Left colon (tissue), 2 donors: ENCODE data around the gene SPAG9. TPM values are rescaled to one million over a fixed set of nuclear protein-coding genes. Genes with fewer than 3 reads are reported as not detected.
A peak's percentile ranks its signal among the peaks of the same experiment; 100 is the strongest.
"Not testable (repeated sequence)": the region's sequence is repeated elsewhere in the genome, so short reads cannot be mapped to it uniquely, and the experiment has no call there.

Experiments
- ATAC-seq: fragments of 200-7000 bp; cut with Tn5 transposase; one replicate; pipeline ENCODE4 v1.9.1; 2020; ENCODE audit warnings: mild to moderate bottlenecking, moderate library complexity
- DNase-seq, 2 donors: peaks; one replicate each; pipeline ENCODE4 v3.0.0-alpha.2; 2020
- intact Hi-C, 2 donors: fragments of 100-400 bp; cut with DNase I in 1 of 2; cut with micrococcal nuclease in 1 of 2; formaldehyde crosslinking; loops; one replicate each; pipeline versions ENCODE4 v1.11.2 to v1.14.0; 2022; cut with DNase I, micrococcal nuclease
- total RNA-seq, 2 donors: library from RNA; stranded (reverse); fragmentation: NEBNext Ultra II Directional; extraction: Animal tissue kit (Norgen Biotek cat#: 25700); gene quantifications; one replicate each; pipeline ENCODE4 v1.2.1, GENCODE V29; 2021
- donor health status: DM: no; HTN: no; CAD: no.
- donor health status: DM: yes; HTN: yes; CAD: no.

Gene SPAG9
- total RNA-seq, 2 donors from 2014 or later, result 61.9 to 84.6 TPM

DNA sequence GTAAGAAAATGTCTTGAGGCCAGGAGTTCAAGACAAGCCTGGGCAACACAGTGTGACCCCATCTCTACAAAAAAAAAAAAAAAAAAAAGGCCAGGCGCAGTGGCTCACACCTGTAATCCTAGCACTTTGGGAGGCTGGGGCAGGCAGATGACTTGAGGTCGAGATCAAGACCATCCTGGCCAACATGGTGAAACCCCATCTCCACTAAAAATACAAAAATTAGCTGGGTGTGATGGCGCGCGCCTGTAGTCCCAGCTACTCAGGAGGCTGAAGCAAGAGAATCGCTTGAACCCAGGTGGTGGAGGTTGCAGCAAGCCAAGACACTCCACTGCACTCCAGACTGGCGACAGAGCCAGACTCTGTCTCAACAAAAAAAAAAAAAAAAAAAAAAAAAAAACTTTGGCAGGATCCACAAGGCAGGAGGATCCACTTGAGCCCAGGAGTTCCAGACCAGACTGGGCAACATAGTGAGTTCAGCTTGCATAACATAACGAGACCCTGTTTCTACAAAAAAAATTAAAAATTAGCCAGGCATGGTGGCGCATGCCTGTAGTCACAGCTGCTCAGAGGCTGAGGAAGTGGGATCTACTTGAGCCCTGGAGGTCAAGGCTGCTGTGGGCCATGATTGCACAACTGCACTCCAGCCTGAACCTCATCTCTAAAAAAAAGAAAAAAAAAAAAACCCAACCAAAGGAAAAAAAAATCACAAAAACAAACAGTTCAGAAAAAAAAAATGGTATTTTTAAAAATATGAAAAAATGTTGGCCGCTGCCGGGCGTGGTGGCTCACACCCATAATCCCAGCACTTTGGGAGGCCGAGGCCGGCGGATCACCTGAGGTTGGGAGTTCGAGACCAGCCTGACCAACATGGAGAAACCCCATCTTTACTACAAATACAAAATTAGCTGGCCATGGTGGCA, 8.1 kb downstream of the SPAG9 start:
- ATAC-seq, result peak; percentile 21
- DNase-seq, intact Hi-C loops: not testable (repeated sequence)

DNA sequence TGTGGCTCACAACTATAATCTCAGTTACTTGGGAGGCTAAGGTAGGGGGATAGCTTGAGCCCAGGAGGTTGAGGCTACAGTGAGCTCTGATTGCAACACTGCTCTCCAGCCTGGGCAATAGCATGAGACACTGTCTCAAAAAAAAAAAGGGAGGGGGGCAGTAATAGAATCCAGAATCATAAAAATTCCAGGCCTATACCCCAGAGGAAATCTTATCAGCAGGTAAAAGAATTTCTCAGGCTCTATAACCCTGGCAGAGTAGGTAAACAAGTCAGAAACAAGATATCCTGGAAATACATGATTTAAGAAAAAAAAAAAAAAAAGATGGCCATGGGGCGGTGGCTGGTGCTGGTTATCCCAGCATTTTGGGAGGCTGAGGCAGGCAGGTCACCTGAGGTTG, 12.9 kb downstream of the SPAG9 start:
- intact Hi-C loops, result no loop called here
- ATAC-seq (peak; percentile 27), DNase-seq (no peak)

GRCh38 chr17:51103451-51103850, 17.2 kb downstream of the SPAG9 start:
- intact Hi-C loops, result no loop called here
- no peak for ATAC-seq

DNA sequence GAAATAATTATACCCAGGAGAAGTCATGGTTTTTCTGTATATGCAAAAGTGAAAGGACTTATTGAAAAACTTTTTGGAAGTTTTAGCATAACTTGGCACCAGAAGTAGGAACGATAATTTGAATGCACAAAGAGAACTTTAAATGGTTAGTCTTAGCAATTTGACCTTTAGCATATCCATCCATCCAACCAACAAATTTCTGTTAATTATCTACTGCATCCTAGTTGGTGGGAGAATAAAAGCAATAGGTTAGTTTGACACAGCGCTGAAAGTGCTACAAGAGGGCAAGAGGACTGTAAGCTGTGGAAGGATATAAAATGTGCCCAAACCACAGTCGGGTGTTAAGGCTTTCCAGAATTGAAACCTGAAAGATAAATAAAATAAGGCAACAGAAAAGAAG, 17.6 kb downstream of the SPAG9 start:
- no peak for DNase-seq
- peak; percentile 57 for ATAC-seq
- intact Hi-C loops, result no loop called here

More at GRCh38 chr17:51103451-51103850, 17.2 kb downstream of the SPAG9 start:
- DNase-seq, result no peak

- intact Hi-C loops, result no loop called here
- peak in 1 of 2 donors; percentile 36 for DNase-seq
- ATAC-seq, result peak; percentile 75
These were observed 22.8 kb downstream of the SPAG9 start for GRCh38 chr17:51097708-51098446.

- intact Hi-C loops, result no loop called here
- no peak for DNase-seq
- no peak for ATAC-seq
These were observed 29.0 kb downstream of the SPAG9 start for GRCh38 chr17:51091635-51092034.

DNA sequence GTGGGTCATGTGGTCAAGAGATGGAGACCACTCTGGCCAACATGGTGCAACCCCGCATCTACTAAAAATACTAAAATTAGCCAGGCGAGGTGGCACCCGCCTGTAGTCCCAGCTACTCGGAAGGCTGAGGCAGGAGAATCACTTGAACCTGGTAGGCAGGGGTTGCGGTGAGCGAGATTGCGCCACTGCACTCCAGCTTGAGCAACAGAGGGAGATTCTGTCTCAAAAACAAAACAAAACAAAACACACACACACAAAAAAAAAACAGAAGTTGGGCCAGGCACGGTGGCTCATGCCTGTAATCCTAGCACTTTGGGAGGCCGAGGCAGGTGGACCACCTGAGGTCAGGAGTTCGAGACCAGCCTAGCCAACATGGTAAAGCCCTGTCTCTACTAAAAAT, 31.8 kb downstream of the SPAG9 start:
- ATAC-seq, DNase-seq, intact Hi-C loops: not testable (repeated sequence)

DNA sequence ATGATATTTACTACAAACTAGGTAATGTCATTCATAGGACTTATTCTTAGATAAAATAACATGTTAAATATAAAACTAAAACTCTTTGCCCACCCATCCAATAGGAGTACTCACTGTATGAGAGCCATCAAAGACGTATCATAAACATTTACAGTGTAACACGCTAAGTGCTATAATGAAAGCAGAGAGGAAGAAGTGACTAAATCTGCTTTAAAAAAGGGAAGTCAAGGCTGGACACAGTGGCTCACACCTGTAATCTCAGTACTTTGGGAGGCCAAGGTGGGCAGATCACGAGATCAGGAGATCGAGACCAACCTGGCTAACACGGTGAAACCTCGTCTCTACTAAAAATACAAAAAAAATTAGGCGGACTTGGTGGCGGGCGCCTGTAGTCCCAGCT, 32.4 kb downstream of the SPAG9 start:
- DNase-seq (no peak), ATAC-seq (no peak)
- intact Hi-C loops, result no loop called here

- DNase-seq (no peak), ATAC-seq (no peak)
- intact Hi-C loops, result no loop called here
These were observed 33.5 kb downstream of the SPAG9 start for GRCh38 chr17:51087072-51087757.

DNA sequence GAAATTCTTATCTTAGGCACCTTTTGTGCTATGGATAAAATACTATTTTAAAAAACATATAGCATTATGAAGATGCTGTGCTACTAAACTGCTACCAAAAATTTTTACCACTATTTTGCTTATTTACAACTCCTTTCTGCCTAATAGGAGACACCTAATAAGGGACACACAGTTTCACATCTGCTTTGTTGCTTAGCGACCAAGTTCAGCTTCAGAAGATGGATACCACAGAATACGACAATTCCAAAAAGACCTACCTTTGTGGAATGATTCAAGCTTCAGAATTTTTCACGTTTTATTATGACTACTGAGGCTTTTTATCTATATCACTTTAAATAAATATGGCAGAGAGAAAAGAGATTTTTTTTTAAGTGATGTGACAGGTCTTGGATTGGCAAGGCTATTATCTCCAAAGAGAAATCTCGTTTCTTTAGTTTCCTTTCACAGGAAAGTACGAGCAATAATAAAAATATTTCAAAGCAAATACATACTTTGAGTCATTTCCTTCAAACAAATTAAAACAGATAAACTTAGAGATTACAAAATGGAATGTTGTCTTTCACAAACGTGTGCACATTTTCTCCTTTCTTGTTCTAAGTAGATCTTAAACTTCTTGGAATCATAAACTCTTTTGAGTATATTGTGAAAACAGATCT, 35.4 kb downstream of the SPAG9 start:
- intact Hi-C loops, result no loop called here
- DNase-seq (no peak), ATAC-seq (no peak)

GRCh38 chr17:51083981-51084380, 36.7 kb downstream of the SPAG9 start:
- intact Hi-C loops, result no loop called here
- ATAC-seq (no peak), DNase-seq (no peak)

DNA sequence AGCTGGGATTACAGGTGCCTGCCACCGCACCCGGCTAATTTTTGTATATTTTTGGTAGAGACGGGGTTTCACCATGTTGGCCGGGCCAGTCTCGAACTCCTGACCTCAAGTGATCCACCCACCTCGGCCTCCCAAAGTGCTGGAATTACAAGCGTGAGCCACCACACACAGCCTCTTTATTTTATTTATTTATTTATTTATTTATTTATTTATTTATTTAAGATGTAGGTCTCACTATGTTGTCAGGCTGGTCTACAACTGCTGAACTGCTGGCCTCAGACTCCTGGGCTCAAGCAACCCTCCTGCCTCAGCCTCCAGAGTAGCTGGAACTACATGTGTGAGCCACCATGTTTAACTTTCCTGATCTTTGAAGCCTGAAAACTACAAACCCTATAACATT, 37.3 kb downstream of the SPAG9 start:
- intact Hi-C loops, DNase-seq, ATAC-seq: not testable (repeated sequence)

GRCh38 chr17:51079049-51079448, 41.6 kb downstream of the SPAG9 start:
- intact Hi-C loops, result no loop called here
- ATAC-seq, result no peak
- DNase-seq, result no peak

GRCh38 chr17:51078009-51078592, 42.6 kb downstream of the SPAG9 start:
- ATAC-seq (no peak), DNase-seq (no peak)
- intact Hi-C loops, result no loop called here

GRCh38 chr17:51076821-51077220, 43.8 kb downstream of the SPAG9 start:
- intact Hi-C loops, result no loop called here
- DNase-seq, result no peak
- no peak for ATAC-seq

DNA sequence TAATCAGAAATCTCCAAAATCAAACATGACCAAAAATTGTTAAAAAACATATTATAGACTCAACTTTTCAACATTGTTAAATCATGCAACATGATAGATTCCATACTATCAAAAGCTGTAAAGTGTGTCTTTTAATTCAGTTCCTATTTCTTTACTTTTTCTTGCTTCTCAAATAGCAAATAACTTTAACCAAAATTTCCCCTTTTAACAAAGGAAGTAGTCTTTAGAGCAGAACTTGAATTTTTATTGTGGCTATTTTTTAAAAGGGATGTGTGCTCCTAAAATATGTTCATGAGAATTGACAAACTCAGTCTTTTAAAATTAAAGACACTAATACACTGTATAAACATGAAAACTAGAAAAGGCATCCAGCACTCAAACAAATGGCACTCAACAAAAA, 49.1 kb downstream of the SPAG9 start:
- intact Hi-C loops, result no loop called here
- ATAC-seq (no peak), DNase-seq (no peak)

- ATAC-seq (no peak), DNase-seq (no peak)
- intact Hi-C loops, result no loop called here
These were observed 55.2 kb downstream of the SPAG9 start for GRCh38 chr17:51065466-51065865.

DNA sequence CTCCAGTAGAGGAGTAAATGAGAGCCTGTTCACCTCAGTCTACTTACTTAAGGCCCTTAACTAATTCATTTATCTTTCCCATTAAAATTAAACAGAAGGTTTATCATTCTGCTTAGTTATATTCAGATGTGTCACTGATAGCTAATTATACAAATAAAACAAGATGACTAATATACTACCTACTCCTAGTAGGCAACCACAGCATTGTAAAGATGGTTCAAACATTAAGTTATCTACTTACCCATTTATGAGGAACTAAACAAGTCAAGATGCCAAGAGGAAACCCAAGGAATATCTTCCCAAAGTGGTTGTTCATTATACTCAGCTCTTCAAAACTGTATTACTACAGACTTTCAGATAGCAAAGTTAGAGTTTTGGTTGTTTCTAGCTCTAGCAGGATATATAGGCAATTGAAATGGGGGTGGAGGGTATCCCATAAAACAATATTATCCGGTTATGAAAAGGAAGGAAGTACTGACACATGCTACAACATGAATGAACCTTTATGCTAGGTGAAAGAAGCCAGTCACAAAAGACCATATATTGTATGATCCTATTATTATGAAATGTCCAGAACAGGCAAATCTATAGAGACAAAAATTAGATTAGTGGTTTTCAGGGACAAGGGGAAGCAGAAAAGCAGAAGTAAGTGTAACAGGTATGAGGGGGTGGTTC, 56.5 kb downstream of the SPAG9 start:
- DNase-seq (no peak), ATAC-seq (peak; percentile 30)
- intact Hi-C loops, result no loop called here
